ENCODE measurements around the gene CEP20.

Gene CEP20

DNA sequence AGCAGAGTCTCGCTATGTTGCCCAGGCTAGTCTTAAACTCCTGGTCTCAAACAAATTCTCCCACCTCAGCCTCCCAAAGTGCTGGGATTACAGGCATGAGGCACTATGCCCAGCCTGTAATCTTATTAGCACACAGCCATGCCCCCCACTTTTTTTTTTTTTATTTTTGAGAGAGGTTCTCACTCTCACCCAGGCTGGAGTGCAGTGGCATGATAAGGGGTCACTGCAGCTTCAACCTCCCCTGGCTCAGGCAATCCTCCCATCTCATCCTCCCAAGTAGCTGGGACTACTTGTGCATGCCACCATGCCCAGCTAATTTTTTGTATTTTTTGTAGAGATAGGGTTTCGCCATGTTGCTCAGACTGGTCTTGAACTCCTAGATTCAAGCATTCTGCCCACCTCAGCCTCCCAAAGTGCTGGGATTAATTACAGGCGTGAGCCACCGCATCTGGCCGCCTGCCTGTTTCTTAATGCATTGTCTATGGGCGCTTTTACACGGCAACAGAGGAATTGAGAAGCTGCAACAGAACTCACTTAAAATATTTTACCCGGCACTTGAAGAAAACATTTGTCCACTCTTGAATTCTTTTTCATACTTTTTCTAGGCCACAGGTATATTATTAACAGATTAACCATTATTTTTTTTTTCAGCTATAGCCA, 8.8 kb upstream of the CEP20 start:
- DNase-seq, result no peak

DNA sequence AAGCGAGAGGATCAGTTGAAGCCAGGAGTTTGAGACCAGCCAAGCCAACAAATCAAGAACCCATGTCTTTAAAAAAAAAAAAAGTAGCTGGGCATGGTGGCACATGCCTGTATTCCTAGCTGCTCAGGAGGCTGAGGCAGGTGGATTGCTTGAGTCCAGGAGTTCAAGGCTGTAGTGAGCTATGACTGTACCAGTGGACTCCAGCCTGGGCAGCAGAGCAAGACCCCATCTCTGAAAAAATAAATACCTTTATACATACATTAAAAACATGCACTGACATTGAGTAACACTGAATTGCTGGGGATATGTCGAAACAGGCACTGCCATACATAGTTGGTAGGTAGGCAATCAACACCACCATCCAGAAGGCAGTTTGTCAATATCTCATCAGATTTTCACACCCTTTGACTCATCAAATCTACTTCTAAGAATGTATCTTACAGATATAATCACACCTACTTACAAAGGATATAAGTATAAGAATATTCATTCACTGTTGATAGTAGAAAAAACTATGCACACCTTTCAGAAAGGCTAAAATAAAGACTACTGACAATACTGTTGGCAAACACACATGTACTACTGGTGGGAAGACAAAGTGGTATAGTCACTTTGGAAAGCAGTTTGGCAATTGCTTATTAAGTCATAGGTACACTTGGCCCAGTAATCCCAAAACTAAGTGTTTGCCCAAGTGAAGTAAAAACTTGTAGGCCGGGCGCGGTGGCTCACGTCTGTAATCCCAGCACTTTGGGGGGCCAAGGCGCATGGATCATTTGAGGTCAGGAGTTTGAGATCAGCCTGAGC, 6.4 kb upstream of the CEP20 start:
- DNase-seq, result no peak

DNA sequence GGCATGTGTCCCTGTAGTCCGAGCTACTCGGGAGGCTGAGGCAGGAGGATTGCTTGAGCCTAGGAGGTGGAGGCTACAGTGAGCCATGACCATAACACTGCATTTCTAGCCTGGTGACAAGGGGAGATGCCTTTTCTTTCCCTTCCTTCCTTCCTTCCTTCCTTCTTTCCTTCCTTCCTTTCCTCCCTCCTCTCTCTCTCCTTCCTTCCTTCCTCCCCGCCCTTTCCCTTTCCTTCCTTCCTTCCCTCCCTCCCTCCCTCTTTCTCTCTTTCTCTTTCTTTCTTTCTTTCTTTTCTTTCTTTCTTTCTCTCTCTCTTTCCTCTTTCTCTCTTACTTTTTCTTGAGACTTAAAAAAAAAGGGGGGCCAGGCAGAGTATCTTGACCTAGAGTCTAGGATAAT, 3.1 kb upstream of the CEP20 start:
- DNase-seq, result no peak

DNA sequence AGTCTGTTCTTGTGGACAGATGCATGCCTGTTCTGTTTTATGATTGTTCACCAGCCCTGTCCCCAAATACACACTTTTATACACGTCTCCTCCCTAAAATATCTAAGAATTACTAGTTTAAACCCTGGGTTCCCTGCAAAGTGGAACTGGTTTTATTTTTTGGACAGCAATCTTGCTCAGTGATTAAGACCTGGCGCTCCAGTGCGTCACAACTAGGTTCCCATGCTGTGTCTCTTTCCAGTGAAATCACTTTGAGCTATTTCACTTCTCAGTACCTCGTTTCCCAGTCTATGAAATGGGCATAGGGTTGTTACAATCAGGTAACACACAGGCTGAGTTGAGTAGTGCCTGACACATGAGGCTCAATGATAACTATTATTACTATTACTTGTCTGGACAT, 1.1 kb downstream of the CEP20 start:
- no peak for DNase-seq

DNA sequence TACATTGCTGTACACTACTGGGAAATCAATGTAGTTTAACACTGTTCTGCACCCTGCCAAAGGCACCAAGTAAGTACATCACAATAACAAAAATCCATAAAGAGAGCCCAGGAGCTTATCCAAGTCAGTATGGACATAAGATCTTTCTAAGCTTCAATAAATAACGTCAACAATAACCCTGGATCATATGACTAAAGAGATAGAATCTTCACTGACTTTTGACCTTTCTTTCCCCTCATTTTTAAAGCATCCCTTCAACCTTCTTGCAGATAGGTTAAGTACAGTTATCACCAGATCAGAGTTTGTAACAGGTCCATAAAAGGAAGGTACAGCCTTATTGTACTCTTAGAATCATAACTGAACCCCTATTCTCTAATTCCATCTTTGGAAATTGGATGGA, 2.3 kb downstream of the CEP20 start:
- no peak for DNase-seq

DNA sequence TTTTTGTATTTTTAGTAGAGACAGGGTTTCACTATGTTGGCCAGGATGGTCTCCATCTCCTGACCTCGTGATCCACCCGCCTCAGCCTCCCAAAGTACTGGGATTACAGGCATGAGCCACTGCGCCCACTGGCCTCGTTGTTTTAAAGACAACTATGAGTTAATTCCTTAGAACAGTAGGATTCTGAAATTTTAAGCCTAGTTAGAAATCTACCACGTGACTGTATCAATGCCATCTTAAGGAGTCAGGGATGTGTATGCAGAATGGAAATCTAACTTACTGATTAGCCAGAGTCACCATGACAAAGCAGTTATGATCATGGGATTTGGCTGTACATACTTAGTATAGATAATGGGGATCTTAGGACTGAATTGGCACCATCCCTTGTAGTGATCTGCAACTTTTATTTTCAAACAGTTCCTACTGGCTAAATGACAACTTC, 2.8 kb downstream of the CEP20 start:
- no peak for DNase-seq

DNA sequence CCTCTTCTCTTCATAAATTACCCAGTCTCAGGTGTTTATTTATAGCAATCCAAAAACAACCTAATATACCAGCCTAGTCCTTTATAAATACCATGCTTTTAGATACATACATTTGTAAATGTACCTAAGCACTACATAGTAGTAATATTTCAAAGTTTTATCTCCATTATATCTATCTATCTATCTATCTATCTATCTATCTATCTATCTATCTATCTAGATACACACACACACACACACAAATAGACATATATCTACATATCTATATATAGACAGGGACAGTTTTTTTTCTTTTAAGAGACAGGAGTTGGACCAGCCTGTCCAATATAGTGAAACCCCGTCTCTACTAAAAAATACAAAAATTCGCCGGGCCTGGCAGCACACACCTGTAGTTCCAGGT, 5.8 kb downstream of the CEP20 start:
- DNase-seq, result no peak

DNA sequence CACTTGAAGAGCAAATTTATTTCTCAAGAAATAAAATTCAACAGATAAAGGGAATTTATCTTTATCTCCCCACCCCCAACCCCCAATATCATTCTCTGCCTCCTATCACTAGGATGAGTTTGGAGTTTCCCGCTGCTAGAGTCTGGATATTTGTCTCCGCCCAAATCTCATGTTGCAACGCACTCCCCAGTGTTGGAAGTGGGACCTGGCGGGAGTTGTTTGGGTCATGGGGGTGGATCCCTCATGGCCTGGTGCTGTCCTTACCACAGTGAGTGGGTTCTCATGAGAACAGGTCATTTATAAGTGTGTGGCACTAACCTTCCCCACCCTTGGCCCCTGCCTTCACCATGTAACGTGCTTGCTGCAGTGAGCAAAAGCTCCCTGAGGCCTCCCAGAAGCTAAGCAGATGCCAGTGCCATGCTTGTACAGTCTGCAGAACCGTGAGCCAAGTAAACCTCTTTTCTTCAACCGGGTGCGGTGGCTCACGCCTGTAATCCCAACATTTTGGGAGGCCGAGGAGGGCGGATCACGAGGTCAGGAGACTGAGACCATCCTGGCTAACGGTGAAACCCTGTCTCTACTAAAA, 6.5 kb downstream of the CEP20 start:
- no peak for DNase-seq

DNA sequence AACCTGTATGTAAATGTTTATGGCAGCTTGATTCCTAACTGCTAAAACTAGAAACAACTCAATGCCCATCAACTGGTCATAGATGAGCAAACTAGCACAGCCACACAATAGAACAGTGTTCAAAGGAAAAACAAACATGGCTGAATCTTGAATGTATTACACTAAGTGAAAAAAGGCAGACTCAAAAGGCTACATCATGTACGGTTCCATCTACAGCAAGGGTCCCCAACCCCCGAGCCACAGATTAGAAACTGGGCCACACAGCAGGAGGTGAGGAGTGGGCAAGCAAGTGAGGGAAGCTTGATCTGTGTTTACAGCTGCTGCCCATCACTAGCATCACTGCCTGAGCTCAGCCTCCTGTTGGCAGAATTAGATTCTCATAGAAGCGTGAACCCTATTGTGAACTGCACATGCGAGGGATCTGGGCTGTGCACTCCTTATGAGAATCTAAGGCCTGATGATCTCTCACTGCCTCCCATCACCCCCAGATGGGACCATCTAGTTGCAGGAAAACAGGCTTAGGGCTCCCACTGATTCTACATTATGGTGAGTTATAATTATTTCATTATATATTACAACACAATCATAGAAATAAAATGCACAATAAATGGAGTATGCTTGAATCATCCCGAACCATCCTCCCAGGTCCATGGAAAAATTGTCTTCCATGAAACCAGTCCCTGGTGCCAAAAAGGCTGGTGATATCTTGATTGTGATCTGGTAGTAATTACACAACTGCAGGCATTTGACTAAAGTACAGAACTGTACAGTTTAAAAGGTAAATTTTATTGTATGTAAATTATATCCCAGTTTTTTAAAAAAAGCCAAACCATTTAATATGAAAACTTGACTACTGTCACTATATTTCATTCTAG, 7.7 kb downstream of the CEP20 start:
- no peak for DNase-seq

DNA sequence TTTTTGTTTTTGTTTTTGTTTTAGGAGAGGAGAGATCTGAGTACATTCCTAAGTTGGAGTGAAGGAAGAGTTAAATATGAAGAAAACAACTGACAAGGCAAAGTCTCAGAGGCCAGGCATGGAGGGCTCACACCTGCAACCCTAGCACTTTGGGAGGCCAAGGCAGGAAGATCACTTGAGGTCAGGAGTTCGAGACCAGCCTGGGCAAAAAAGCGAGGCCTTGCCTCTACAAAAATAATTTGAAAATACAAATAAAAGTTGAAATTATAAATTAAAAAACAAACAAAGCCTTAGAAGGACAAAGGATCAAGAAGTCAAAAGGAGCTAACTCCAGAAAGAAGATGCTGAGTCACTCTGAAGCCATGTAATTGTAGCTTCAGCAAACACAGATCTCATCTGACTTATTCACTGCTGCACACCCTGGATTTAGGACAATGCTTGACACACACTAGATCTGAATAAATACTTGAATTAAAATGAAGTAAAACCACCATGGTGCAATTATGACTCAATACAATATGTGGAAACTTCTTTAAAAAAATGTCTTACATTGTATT, 9.1 kb downstream of the CEP20 start:
- DNase-seq, result no peak

DNA sequence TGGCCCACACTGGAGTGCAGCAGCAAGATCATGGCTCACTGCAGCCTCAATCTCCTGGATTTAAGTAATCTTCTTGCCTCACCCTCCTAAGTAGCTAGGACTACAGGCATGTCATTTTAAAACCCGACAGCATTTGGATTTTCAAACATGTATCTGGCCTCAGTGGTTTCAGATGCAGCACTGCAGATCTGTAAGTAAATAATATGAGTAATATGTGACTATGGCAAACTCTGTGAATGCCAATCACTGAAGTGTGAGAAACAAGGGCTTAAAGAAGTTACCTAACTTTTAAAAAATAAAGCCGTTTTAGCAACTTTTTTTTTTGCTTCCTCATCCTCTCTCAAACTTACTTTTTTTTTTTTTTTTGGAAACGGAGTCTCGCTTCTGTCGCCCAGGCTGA, 11.9 kb downstream of the CEP20 start:
- no peak for DNase-seq

DNA sequence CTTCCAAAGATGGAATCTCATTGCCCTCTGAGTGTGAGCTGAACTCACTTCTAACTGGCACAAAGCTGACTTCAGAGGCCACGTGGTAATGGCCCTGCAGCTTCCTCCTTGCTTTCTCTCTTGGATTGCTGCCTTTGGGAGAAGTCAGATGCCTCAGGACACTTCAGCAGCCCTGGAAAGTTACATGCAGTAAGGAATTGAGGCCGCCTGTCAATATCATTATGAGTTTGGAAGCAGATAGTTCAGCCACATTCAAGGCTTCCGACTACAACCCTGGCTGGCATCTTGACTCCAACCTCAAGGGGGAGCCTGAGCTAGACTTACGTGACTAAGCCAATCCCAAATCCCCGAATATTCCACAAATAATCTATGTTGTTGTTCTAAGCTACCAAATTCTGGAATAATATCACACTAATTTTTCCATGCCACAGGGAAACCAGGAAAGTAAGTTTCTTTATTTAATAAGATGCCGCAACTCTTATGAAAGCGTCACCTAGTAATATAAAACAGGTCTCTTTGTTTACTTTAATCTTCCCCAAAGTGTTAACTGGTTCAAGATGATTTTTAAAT, 13.6 kb downstream of the CEP20 start:
- DNase-seq, result no peak

DNA sequence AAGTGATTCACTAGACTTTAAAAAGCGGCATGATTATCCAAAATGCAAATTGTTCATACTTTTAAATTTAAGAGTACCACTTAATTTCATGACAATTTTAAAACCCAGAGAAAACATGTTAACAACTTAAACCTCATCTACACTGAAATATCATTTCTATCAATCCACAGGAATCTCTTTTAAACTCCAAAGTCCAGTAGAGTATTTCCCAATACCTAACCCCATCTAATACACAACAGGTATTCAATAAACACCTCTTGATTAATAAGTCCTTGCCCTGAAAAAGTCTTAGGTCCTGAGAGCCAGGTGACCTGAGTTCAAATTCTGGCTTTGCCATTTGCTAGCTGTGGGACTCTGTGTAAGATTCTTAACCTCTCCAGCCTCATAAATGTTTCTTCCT, 14.7 kb downstream of the CEP20 start:
- no peak for DNase-seq

DNA sequence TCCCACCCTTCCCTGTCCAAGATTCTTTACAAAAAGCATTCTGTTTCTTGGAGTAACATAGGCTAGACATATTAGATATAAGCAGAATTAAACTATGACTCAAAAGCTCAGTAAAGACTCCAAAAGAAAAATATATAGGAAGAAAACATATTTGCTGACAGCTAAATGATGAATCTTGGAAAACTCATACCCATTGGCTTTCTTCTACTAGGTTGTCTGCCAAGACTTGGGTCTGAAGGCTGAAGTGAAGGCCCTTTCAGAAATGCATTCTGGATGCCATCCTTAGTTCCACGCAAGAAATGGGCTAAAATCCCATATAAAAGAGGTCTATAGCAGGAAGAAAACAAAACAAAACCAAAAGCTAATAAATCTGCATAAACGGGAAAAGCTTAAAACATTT, 15.1 kb downstream of the CEP20 start:
- no peak for DNase-seq

DNA sequence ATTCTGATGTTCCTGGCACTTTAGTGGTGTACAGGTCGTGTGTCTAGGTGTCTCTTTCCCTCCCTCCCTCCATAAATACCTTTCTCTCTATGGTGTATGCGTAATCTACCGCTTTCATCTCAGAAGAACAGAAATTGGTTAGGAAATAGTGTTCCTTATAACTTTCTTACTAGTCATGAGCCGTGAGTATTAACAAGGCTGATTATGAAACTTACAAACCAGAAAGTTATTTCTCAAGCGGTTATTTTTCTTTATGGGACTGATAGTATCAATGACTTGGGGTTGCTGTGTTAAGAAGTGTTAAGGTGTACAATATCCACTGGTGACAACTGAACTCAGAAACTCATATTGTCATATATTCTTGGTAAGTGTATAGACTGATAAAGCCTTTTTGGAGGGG, 18.4 kb downstream of the CEP20 start:
- no peak for DNase-seq

DNA sequence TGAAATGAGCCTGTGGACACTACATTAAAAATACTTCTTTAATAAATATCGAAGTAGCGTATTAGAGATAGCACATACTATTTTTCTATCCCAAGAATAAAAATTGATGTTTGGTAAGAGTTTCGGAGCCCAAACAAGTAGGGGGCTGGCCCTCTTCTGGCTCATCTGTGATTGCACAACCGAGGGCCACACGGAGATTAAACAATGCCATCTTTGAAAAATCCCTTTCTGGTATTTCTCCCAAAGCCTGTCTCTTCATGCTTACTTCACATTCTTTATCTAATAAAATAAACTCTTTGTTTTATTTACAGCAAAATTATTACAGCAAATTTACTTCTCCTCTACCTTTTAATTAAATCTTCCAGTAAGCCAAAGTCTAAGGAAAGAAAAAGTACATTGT, 22.0 kb downstream of the CEP20 start:
- no peak for DNase-seq

DNA sequence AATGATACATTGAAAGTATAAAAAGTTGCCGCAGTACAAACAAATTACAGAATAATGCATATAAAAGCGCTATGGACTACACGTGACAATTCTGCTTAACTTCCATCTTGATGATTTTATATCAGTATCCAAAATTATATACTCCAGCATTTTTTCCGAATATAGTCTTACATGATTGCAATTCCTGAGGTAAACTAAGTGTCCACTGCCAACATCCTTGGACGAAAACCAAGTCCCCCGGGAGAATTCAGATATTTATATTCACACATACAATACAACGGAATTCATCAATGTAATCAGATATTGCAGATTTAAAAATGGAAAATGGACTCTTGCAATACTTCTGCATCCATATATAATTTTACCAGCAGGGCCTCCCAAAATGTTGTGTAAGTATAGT, 22.7 kb downstream of the CEP20 start:
- DNase-seq, result no peak

DNA sequence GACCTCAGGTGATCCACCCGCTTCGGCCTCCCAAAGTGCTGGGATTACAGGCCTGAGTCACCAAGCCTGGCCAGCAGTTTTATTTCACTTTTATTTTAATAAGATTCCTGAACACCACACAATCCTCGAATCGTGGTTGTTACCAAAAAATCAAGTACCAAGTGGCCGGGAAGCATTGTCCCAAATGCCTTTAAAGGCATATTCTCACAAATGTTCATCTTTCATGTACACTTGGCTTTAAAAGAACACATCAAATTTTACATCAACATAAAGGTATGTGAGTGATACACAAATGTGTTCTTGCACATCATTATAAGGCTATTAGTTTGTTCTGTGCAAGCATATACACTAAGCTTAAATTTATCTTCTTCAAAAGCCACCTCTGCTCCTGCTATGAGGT, 23.5 kb downstream of the CEP20 start:
- DNase-seq, result no peak

DNA sequence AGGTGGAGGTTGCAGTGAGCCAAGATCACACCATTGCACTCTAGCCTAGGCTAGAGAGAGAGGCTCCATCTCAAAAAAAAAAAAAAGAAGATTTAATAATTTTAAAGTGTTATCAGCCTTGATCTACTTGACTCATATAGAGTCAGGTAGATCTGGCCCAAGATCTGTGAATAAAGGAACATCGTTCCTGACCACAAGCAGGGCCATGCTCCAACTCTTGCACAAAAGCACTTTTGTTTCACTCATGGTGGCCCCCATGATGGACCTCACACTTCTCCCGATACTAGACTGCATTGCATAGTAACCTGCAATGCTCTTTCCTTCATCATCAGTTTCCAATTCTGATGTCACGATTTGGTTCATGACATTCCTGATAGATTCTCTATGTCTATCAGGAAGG, 26.4 kb downstream of the CEP20 start:
- DNase-seq, result no peak

DNA sequence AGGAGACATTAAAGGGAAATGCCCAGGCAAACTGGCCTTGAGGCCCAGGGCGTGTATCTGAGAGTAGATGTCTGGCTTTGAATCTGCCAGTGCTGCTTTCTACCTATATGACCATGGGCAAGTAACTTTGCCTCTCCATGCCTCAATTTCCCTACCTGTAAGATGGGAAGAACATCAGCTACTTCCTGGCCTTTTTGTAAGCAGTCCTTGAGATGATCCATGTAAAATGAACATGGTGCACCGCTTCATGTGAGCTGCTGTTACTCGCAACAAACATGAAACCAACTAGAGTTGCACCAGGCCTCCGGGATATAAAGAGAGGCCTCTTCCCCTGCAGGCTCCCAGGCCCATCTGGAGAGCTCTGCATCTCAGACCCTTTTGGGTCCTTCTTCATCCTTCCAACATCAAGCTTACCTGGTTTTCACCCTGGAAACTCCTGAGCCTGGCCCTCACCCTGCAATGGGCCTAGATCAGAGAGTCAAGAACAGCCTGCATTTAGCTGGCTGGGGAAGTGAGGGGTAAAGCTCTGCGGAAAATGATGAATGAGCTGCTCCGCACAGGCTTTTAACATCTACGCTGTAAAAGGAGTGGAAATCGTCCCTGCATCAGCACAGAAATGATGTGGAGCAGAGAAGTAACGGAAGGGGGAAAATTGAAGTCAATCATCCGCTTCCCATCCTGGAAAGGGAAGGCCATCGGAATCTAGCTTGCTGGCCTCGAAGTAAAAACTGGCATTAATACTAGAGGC, 29.3 kb downstream of the CEP20 start:
- no peak for DNase-seq

DNA sequence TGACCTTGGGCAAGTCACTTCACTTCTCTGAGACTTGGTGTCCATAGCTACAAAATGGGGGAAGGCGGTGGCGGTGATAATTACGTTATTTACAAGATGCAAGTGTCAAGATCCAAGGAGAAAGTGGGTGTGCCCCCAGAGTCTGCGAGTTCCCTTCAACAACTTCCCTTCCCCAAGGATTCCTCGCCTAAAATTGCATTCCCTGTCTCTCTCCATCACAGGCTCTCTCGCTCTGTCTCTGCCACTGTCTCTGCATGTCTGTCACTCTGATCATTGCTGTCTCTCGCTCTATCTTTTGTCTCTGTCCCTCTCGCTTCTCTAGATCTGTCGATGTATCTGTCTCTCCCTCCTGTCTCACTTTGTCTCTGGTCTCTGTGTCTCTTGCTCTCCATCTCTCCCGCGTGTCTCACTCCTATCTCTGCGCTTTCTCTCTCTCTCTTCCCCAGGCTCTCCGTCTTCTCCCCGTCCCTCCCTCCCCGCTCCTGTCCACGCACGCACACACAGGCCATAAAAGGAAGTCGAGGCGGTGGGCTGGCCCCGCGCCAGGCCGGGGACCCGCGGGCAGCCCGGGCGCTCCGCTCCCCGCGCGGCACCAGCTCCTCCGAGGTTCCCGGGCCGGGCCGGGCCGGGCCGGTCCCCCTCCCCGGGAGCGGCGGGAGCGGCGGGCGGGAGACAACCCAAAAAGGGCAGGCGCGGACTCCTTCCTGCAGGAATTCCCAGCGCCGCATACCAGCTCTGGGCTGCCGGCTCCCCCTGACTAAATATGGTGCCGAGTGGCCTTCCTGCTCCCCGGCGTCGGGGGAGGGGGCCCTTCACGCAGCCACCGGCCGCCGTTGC, 30.5 kb downstream of the CEP20 start:
- no peak for DNase-seq

All from activated T-cell treated with anti-CD3 and anti-CD28 coated beads, Interleukin-2, amount 50 U/mL, for 1 hour (primary cell).